ENCODE data around the gene DNM3. TPM values are rescaled to one million over a fixed set of nuclear protein-coding genes. Genes with fewer than 3 reads are reported as not detected.

Gene DNM3
- total RNA-seq, 1 experiment from 2014 or later, result 0.71 TPM

DNA sequence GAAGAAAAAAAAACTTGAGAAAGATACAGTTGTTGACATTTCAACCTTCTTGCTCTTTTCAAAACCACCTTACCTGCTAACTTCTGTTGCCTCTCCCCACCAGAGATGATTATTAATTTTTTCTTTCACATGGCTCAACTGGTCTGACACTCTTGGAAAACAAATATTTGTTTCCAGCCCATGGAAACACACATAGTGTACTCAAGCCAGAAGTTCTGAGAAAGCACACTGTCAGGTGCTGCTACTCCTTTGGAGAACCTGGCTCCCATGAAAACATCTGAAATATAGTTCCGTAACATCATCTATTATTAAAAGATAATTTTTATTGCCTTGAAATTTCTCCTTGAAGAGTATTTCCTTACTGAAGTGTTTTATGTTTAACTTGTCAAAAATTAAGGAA is 434.2 kb downstream of the DNM3 start:
- no peaks in the 10 kb centered on the region for H3K36me3 ChIP-seq (ENCODE audit: insufficient read depth, low read length, poor library complexity, severe bottlenecking)
- intact Hi-C loops (cut with micrococcal nuclease; ENCODE audit: unreplicated experiment), result no loop called here
- H3K27me3 ChIP-seq (replicated peaks; ENCODE audit: insufficient read depth, low read depth, low read length, poor library complexity), result no peaks in the 10 kb centered on the region
- H3K4me3 ChIP-seq (ENCODE audit: low read depth, low read length, poor library complexity, severe bottlenecking), result no peak overlapping the region
- no peaks in the 10 kb centered on the region for H3K9me3 ChIP-seq (ENCODE audit: low read depth, low read length, poor library complexity, severe bottlenecking)
- POLR2A ChIA-PET (ENCODE audit: low non-redundant PET), result no interaction called here
- CTCF ChIA-PET, result no interaction called here
- no peak for DNase-seq (ENCODE audit: low spot score)
- H3K4me1 ChIP-seq (ENCODE audit: insufficient read depth, low read length, poor library complexity, severe bottlenecking), result no peaks in the 10 kb centered on the region
- BruUV-seq (replicated peaks), result no TSS peak
- H3K27ac ChIP-seq (ENCODE audit: low read depth, low read length, poor library complexity, severe bottlenecking), result no peak overlapping the region
- TF ChIP-seq, protein P1, sequence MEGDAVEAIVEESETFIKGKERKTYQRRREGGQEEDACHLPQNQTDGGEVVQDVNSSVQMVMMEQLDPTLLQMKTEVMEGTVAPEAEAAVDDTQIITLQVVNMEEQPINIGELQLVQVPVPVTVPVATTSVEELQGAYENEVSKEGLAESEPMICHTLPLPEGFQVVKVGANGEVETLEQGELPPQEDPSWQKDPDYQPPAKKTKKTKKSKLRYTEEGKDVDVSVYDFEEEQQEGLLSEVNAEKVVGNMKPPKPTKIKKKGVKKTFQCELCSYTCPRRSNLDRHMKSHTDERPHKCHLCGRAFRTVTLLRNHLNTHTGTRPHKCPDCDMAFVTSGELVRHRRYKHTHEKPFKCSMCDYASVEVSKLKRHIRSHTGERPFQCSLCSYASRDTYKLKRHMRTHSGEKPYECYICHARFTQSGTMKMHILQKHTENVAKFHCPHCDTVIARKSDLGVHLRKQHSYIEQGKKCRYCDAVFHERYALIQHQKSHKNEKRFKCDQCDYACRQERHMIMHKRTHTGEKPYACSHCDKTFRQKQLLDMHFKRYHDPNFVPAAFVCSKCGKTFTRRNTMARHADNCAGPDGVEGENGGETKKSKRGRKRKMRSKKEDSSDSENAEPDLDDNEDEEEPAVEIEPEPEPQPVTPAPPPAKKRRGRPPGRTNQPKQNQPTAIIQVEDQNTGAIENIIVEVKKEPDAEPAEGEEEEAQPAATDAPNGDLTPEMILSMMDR (conservative IDR thresholded peaks at IDR 0.05; ENCODE audit: low read depth, low read length), result no peak
- no peak for TF ChIP-seq EZH2 (IDR thresholded peaks at IDR 0.05; ENCODE audit: borderline replicate concordance, low read depth, low read length, poor library complexity, severe bottlenecking)

DNA sequence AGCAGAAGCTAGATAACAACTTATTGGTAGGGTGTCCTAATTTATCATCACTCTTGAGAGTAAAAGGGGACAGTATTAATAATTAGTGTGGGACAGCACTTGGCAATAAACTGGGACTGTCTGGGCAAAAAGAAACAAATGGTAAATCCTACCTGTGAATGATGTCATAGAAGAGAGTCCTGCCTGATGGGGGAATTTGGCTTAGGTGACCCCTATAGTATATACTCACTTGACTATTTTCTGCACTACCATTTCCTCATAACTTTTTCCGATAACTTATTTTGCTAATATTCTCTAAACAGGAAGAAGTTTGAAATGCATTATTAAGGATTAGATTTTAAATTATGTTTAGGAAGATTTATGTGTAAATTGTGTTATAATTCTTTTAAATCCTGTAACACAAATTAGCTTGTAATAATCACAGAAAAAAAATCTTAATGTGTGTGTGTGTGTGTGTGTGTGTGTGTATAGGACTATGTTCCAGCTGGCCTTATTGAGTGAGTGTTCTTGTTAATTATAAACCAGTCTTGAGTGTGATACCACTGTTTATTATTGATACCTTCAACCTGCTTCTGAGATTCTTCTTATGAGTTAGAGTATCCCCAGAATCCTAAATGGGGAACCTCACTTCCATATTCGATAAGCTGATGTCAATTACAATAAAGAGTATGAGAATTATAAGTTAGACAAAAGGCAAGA is 435.0 kb downstream of the DNM3 start:
- TF ChIP-seq, protein P1 (conservative IDR thresholded peaks at IDR 0.05; ENCODE audit: low read depth, low read length), result no peak
- no peak for TF ChIP-seq EZH2 (IDR thresholded peaks at IDR 0.05; ENCODE audit: borderline replicate concordance, low read depth, low read length, poor library complexity, severe bottlenecking)
- H3K9me3 ChIP-seq (ENCODE audit: low read depth, low read length, poor library complexity, severe bottlenecking), result no peaks in the 10 kb centered on the region
- intact Hi-C loops (cut with micrococcal nuclease; ENCODE audit: unreplicated experiment), result no loop called here
- H3K4me1 ChIP-seq (ENCODE audit: insufficient read depth, low read length, poor library complexity, severe bottlenecking), result no peaks in the 10 kb centered on the region
- POLR2A ChIA-PET (ENCODE audit: low non-redundant PET), result no interaction called here
- no peak for DNase-seq (ENCODE audit: low spot score)
- H3K36me3 ChIP-seq (ENCODE audit: insufficient read depth, low read length, poor library complexity, severe bottlenecking), result no peaks in the 10 kb centered on the region
- CTCF ChIA-PET, result no interaction called here
- no peak overlapping the region for H3K4me3 ChIP-seq (ENCODE audit: low read depth, low read length, poor library complexity, severe bottlenecking)
- no TSS peak for BruUV-seq (replicated peaks)
- H3K27ac ChIP-seq (ENCODE audit: low read depth, low read length, poor library complexity, severe bottlenecking), result no peak overlapping the region
- no peaks in the 10 kb centered on the region for H3K27me3 ChIP-seq (replicated peaks; ENCODE audit: insufficient read depth, low read depth, low read length, poor library complexity)

DNA sequence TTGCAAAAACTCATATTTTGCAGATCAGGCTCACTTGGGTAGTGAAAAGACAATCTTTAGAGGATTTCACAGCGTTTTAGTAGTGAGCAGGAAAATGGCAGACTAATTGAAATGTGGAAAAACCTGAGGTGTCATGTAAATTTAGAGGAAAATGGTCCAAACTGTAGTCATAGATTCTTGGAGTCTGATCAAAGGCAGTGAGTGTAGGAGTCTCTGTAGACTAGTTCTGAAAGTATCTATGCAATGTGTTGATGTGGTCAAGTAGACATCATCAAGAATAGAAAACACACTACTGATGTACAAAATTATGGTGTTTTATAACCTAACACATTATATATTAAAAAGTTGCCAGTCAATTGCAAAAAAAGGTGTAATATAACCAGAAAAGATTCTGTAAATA is 436.0 kb downstream of the DNM3 start:
- no peaks in the 10 kb centered on the region for H3K27me3 ChIP-seq (replicated peaks; ENCODE audit: insufficient read depth, low read depth, low read length, poor library complexity)
- DNase-seq (ENCODE audit: low spot score), result no peak
- POLR2A ChIA-PET (ENCODE audit: low non-redundant PET), result no interaction called here
- H3K27ac ChIP-seq (ENCODE audit: low read depth, low read length, poor library complexity, severe bottlenecking), result no peak overlapping the region
- intact Hi-C loops (cut with micrococcal nuclease; ENCODE audit: unreplicated experiment), result no loop called here
- H3K36me3 ChIP-seq (ENCODE audit: insufficient read depth, low read length, poor library complexity, severe bottlenecking), result no peaks in the 10 kb centered on the region
- no TSS peak for BruUV-seq (replicated peaks)
- CTCF ChIA-PET, result interaction anchor here (0.5 kb wide), 1 partner anchor 134 kb away, joined by 6 read pairs; no protein-coding TSS in a partner anchor
- H3K4me3 ChIP-seq (ENCODE audit: low read depth, low read length, poor library complexity, severe bottlenecking), result no peak overlapping the region
- no peak for TF ChIP-seq EZH2 (IDR thresholded peaks at IDR 0.05; ENCODE audit: borderline replicate concordance, low read depth, low read length, poor library complexity, severe bottlenecking)
- TF ChIP-seq, protein P1 (conservative IDR thresholded peaks at IDR 0.05; ENCODE audit: low read depth, low read length), result no peak
- H3K9me3 ChIP-seq (ENCODE audit: low read depth, low read length, poor library complexity, severe bottlenecking), result no peaks in the 10 kb centered on the region
- no peaks in the 10 kb centered on the region for H3K4me1 ChIP-seq (ENCODE audit: insufficient read depth, low read length, poor library complexity, severe bottlenecking)

All from A673 (cell line).